WTC11 (cell line): ENCODE results near the gene BMPR1B. TPM values are rescaled to one million over a fixed set of nuclear protein-coding genes. Genes with fewer than 3 reads are reported as not detected.

ENCODE experiments used
- ATAC-seq: fragments of 200-7000 bp; cut with Tn5 transposase; 2 replicates; pipeline ENCODE4 v1.10.0; 2021; ENCODE audit warnings: mild to moderate bottlenecking, moderate library complexity
- CTCF ChIA-PET: fragments of 300-600 bp; sonication (Branson Sonifier 250); formaldehyde crosslinking; loops from one replicate; lab custom pipeline; 2021; ENCODE audit warnings: antibody characterized with exemption; lab: Charles Lee
- POLR2A ChIA-PET: fragments of 350-600 bp; sonication (Branson Sonifier 250); formaldehyde crosslinking; loops from one replicate; lab custom pipeline; 2021; ENCODE audit warnings: antibody characterized with exemption; lab: Charles Lee
- DNase-seq: peaks from one replicate; pipeline ENCODE4 v3.0.0; 2021; ENCODE audit warnings: low spot score
- H3K27ac Mint-ChIP-seq: 2 replicates; pipeline ENCODE4 v1.8.0; 2021; ENCODE audit warnings: mixed read lengths
- H3K27me3 Mint-ChIP-seq: 2 replicates; pipeline ENCODE4 v1.8.0; 2021; ENCODE audit warnings: low read depth, mild to moderate bottlenecking, moderate library complexity, mixed read lengths
- H3K36me3 Mint-ChIP-seq: 2 replicates; pipeline ENCODE4 v1.8.0; 2021; ENCODE audit warnings: mixed read lengths
- H3K4me1 Mint-ChIP-seq: 2 replicates; pipeline ENCODE4 v1.8.0; 2022; ENCODE audit warnings: mixed read lengths
- H3K4me3 Mint-ChIP-seq: 2 replicates; pipeline ENCODE4 v1.8.0; 2021; ENCODE audit warnings: mild to moderate bottlenecking, moderate library complexity, mixed read lengths
- H3K9me3 Mint-ChIP-seq: 2 replicates; pipeline ENCODE4 v1.8.0; 2021; ENCODE audit warnings: mixed read lengths
- ESRRA ChIP-seq: sonication (generic); formaldehyde crosslinking; IDR thresholded peaks from 2 replicates; pipeline ENCODE4 v1.8.1; 2022; ENCODE audit warnings: mild to moderate bottlenecking, missing genetic modification reagents, borderline replicate concordance
- FOXJ3 ChIP-seq: sonication (generic); formaldehyde crosslinking; IDR thresholded peaks from 2 replicates; pipeline ENCODE4 v1.9.0; 2021; ENCODE audit warnings: missing genetic modification reagents, mild to moderate bottlenecking, borderline replicate concordance
- FOXP1 ChIP-seq: sonication (generic); formaldehyde crosslinking; IDR thresholded peaks from 2 replicates; pipeline ENCODE4 v1.8.0; 2022; ENCODE audit warnings: missing genetic modification reagents, mild to moderate bottlenecking, moderate library complexity, borderline replicate concordance
- HMGA2 ChIP-seq: fragments of 250-450 bp; sonication (Bioruptor Pico); IDR thresholded peaks from 2 replicates; pipeline ENCODE4 v1.4.0; 2021; ENCODE audit warnings: mild to moderate bottlenecking, moderate library complexity
- NFYB ChIP-seq: sonication (generic); formaldehyde crosslinking; conservative IDR thresholded peaks from 2 replicates; pipeline ENCODE4 v1.8.0; 2022; ENCODE audit warnings: low read depth, missing genetic modification reagents
- NR1H2 ChIP-seq: sonication (generic); formaldehyde crosslinking; IDR thresholded peaks from 2 replicates; pipeline ENCODE4 v1.9.0; 2021; ENCODE audit warnings: mild to moderate bottlenecking, moderate library complexity, missing genetic modification reagents
- RELA ChIP-seq: sonication (generic); formaldehyde crosslinking; IDR thresholded peaks from 2 replicates; pipeline ENCODE4 v1.8.1; 2022; ENCODE audit warnings: missing genetic modification reagents, mild to moderate bottlenecking, borderline replicate concordance
- SMAD4 ChIP-seq: sonication (generic); formaldehyde crosslinking; IDR thresholded peaks from 2 replicates; pipeline ENCODE4 v1.8.0; 2022; ENCODE audit warnings: mild to moderate bottlenecking, missing genetic modification reagents
- TEAD1 ChIP-seq: sonication (generic); formaldehyde crosslinking; IDR thresholded peaks from 2 replicates; pipeline ENCODE4 v1.8.0; 2022; ENCODE audit warnings: mild to moderate bottlenecking, missing genetic modification reagents
- TP53 ChIP-seq: sonication (generic); formaldehyde crosslinking; IDR thresholded peaks from 2 replicates; pipeline ENCODE4 v1.8.1; 2023; ENCODE audit warnings: mild to moderate bottlenecking, missing genetic modification reagents
- ZNF138 ChIP-seq: sonication (generic); formaldehyde crosslinking; conservative IDR thresholded peaks from 2 replicates; pipeline ENCODE4 v1.8.1; 2022; ENCODE audit warnings: mild to moderate bottlenecking, moderate library complexity, missing genetic modification reagents
- total RNA-seq: library from RNA; stranded (reverse); gene quantifications from 3 replicates; pipeline ENCODE4 v1.2.3, GENCODE V29; 2021
- TF ChIP-seq, protein P1 (sequence below): sonication (generic); formaldehyde crosslinking; IDR thresholded peaks from 2 replicates; pipeline ENCODE4 v1.8.1; 2023; ENCODE audit warnings: mild to moderate bottlenecking, missing genetic modification reagents, borderline replicate concordance
- TF ChIP-seq, protein P2 (sequence below): sonication (generic); formaldehyde crosslinking; IDR thresholded peaks from 2 replicates; pipeline ENCODE4 v1.8.1; 2022; ENCODE audit warnings: missing genetic modification reagents, borderline replicate concordance
- TF ChIP-seq, protein P3 (sequence below): sonication (generic); formaldehyde crosslinking; IDR thresholded peaks from 2 replicates; pipeline ENCODE4 v1.8.1; 2022; ENCODE audit warnings: low read depth, mild to moderate bottlenecking, moderate library complexity, missing genetic modification reagents, borderline replicate concordance
- TF ChIP-seq, protein P4 (sequence below): sonication (generic); formaldehyde crosslinking; IDR thresholded peaks from 2 replicates; pipeline ENCODE4 v1.8.1; 2022; ENCODE audit warnings: mild to moderate bottlenecking, missing genetic modification reagents, moderate library complexity, borderline replicate concordance
- TF ChIP-seq, protein P5 (sequence below): sonication (generic); formaldehyde crosslinking; IDR thresholded peaks from 2 replicates; pipeline ENCODE4 v1.8.0; 2022; ENCODE audit warnings: mild to moderate bottlenecking, missing genetic modification reagents
- TF ChIP-seq, protein P6 (sequence below): fragments of 250-450 bp; sonication (Bioruptor Pico); IDR thresholded peaks from 2 replicates; pipeline ENCODE4 v1.9.0; 2021; ENCODE audit warnings: mild to moderate bottlenecking
- TF ChIP-seq, protein P7 (sequence below): sonication (generic); formaldehyde crosslinking; IDR thresholded peaks from 2 replicates; pipeline ENCODE4 v1.8.1; 2023; ENCODE audit warnings: mild to moderate bottlenecking, missing genetic modification reagents
- TF ChIP-seq, protein P8 (sequence below): sonication (generic); formaldehyde crosslinking; conservative IDR thresholded peaks from 2 replicates; pipeline ENCODE4 v1.8.1; 2023; ENCODE audit warnings: mild to moderate bottlenecking, low read depth, missing genetic modification reagents, moderate library complexity
- TF ChIP-seq, protein P9 (sequence below): sonication (generic); formaldehyde crosslinking; IDR thresholded peaks from 2 replicates; pipeline ENCODE4 v1.8.1; 2023; ENCODE audit warnings: mild to moderate bottlenecking, moderate library complexity, missing genetic modification reagents

The BMPR1B gene
- total RNA-seq, 1 experiment from 2014 or later: 0.77 TPM

DNA sequence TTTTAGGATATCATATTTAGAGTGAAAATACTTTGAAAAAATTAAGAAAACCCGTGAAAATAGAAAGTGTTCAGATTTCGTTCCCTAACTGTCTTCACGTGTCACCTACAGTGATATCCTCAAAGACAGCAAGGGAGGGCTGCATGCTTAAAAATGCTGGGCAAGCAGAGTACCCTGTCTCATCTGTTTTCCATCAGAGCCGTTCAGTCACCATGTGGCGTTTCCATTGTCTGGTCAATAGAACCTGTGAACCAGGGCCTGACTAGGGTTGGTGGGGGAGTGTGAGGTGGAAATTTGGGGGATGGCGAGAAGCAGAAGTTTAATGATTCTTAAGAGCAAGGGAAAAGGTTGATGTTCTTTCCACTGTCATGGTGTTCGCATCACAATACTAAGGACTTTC lies 173.9 kb downstream of the BMPR1B start:
- CTCF ChIA-PET: no interaction called here
- no peak overlapping the region for H3K4me3 Mint-ChIP-seq
- H3K36me3 Mint-ChIP-seq: no peaks in the 10 kb centered on the region
- H3K27ac Mint-ChIP-seq: no peak overlapping the region
- H3K4me1 Mint-ChIP-seq: peaks cover 36% of the 10 kb centered on the region
- H3K27me3 Mint-ChIP-seq: no peaks in the 10 kb centered on the region
- no peaks in the 10 kb centered on the region for H3K9me3 Mint-ChIP-seq
- TF ChIP-seq, protein P1, sequence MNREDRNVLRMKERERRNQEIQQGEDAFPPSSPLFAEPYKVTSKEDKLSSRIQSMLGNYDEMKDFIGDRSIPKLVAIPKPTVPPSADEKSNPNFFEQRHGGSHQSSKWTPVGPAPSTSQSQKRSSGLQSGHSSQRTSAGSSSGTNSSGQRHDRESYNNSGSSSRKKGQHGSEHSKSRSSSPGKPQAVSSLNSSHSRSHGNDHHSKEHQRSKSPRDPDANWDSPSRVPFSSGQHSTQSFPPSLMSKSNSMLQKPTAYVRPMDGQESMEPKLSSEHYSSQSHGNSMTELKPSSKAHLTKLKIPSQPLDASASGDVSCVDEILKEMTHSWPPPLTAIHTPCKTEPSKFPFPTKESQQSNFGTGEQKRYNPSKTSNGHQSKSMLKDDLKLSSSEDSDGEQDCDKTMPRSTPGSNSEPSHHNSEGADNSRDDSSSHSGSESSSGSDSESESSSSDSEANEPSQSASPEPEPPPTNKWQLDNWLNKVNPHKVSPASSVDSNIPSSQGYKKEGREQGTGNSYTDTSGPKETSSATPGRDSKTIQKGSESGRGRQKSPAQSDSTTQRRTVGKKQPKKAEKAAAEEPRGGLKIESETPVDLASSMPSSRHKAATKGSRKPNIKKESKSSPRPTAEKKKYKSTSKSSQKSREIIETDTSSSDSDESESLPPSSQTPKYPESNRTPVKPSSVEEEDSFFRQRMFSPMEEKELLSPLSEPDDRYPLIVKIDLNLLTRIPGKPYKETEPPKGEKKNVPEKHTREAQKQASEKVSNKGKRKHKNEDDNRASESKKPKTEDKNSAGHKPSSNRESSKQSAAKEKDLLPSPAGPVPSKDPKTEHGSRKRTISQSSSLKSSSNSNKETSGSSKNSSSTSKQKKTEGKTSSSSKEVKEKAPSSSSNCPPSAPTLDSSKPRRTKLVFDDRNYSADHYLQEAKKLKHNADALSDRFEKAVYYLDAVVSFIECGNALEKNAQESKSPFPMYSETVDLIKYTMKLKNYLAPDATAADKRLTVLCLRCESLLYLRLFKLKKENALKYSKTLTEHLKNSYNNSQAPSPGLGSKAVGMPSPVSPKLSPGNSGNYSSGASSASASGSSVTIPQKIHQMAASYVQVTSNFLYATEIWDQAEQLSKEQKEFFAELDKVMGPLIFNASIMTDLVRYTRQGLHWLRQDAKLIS: no peak
- TF ChIP-seq, protein P2, sequence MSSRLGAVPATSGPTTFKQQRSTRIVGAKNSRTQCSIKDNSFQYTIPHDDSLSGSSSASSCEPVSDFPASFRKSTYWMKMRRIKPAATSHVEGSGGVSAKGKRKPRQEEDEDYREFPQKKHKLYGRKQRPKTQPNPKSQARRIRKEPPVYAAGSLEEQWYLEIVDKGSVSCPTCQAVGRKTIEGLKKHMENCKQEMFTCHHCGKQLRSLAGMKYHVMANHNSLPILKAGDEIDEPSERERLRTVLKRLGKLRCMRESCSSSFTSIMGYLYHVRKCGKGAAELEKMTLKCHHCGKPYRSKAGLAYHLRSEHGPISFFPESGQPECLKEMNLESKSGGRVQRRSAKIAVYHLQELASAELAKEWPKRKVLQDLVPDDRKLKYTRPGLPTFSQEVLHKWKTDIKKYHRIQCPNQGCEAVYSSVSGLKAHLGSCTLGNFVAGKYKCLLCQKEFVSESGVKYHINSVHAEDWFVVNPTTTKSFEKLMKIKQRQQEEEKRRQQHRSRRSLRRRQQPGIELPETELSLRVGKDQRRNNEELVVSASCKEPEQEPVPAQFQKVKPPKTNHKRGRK (CRISPR knock-in tag): no peak
- TF ChIP-seq, protein P3, sequence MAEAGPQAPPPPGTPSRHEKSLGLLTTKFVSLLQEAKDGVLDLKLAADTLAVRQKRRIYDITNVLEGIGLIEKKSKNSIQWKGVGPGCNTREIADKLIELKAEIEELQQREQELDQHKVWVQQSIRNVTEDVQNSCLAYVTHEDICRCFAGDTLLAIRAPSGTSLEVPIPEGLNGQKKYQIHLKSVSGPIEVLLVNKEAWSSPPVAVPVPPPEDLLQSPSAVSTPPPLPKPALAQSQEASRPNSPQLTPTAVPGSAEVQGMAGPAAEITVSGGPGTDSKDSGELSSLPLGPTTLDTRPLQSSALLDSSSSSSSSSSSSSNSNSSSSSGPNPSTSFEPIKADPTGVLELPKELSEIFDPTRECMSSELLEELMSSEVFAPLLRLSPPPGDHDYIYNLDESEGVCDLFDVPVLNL (CRISPR knock-in tag): no peak
- TF ChIP-seq FOXJ3 (CRISPR knock-in tag) (no peak), TEAD1 (no peak), FOXP1 (no peak), NFYB (no peak), NR1H2 (CRISPR knock-in tag) (no peak), HMGA2 (CRISPR knock-in tag) (no peak), RELA (CRISPR knock-in tag) (no peak), SMAD4 (no peak), ESRRA (CRISPR knock-in tag) (no peak), ZNF138 (CRISPR knock-in tag) (no peak), TP53 (no peak)
- TF ChIP-seq, protein P4, sequence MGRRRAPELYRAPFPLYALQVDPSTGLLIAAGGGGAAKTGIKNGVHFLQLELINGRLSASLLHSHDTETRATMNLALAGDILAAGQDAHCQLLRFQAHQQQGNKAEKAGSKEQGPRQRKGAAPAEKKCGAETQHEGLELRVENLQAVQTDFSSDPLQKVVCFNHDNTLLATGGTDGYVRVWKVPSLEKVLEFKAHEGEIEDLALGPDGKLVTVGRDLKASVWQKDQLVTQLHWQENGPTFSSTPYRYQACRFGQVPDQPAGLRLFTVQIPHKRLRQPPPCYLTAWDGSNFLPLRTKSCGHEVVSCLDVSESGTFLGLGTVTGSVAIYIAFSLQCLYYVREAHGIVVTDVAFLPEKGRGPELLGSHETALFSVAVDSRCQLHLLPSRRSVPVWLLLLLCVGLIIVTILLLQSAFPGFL (CRISPR knock-in tag): no peak
- TF ChIP-seq, protein P5, sequence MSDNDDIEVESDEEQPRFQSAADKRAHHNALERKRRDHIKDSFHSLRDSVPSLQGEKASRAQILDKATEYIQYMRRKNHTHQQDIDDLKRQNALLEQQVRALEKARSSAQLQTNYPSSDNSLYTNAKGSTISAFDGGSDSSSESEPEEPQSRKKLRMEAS (CRISPR knock-in tag): no peak
- TF ChIP-seq, protein P6, sequence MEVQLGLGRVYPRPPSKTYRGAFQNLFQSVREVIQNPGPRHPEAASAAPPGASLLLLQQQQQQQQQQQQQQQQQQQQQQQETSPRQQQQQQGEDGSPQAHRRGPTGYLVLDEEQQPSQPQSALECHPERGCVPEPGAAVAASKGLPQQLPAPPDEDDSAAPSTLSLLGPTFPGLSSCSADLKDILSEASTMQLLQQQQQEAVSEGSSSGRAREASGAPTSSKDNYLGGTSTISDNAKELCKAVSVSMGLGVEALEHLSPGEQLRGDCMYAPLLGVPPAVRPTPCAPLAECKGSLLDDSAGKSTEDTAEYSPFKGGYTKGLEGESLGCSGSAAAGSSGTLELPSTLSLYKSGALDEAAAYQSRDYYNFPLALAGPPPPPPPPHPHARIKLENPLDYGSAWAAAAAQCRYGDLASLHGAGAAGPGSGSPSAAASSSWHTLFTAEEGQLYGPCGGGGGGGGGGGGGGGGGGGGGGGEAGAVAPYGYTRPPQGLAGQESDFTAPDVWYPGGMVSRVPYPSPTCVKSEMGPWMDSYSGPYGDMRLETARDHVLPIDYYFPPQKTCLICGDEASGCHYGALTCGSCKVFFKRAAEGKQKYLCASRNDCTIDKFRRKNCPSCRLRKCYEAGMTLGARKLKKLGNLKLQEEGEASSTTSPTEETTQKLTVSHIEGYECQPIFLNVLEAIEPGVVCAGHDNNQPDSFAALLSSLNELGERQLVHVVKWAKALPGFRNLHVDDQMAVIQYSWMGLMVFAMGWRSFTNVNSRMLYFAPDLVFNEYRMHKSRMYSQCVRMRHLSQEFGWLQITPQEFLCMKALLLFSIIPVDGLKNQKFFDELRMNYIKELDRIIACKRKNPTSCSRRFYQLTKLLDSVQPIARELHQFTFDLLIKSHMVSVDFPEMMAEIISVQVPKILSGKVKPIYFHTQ: no peak
- TF ChIP-seq, protein P7, sequence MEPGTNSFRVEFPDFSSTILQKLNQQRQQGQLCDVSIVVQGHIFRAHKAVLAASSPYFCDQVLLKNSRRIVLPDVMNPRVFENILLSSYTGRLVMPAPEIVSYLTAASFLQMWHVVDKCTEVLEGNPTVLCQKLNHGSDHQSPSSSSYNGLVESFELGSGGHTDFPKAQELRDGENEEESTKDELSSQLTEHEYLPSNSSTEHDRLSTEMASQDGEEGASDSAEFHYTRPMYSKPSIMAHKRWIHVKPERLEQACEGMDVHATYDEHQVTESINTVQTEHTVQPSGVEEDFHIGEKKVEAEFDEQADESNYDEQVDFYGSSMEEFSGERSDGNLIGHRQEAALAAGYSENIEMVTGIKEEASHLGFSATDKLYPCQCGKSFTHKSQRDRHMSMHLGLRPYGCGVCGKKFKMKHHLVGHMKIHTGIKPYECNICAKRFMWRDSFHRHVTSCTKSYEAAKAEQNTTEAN (CRISPR knock-in tag): no peak
- TF ChIP-seq, protein P8, sequence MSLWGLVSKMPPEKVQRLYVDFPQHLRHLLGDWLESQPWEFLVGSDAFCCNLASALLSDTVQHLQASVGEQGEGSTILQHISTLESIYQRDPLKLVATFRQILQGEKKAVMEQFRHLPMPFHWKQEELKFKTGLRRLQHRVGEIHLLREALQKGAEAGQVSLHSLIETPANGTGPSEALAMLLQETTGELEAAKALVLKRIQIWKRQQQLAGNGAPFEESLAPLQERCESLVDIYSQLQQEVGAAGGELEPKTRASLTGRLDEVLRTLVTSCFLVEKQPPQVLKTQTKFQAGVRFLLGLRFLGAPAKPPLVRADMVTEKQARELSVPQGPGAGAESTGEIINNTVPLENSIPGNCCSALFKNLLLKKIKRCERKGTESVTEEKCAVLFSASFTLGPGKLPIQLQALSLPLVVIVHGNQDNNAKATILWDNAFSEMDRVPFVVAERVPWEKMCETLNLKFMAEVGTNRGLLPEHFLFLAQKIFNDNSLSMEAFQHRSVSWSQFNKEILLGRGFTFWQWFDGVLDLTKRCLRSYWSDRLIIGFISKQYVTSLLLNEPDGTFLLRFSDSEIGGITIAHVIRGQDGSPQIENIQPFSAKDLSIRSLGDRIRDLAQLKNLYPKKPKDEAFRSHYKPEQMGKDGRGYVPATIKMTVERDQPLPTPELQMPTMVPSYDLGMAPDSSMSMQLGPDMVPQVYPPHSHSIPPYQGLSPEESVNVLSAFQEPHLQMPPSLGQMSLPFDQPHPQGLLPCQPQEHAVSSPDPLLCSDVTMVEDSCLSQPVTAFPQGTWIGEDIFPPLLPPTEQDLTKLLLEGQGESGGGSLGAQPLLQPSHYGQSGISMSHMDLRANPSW (CRISPR knock-in tag): no peak
- TF ChIP-seq, protein P9, sequence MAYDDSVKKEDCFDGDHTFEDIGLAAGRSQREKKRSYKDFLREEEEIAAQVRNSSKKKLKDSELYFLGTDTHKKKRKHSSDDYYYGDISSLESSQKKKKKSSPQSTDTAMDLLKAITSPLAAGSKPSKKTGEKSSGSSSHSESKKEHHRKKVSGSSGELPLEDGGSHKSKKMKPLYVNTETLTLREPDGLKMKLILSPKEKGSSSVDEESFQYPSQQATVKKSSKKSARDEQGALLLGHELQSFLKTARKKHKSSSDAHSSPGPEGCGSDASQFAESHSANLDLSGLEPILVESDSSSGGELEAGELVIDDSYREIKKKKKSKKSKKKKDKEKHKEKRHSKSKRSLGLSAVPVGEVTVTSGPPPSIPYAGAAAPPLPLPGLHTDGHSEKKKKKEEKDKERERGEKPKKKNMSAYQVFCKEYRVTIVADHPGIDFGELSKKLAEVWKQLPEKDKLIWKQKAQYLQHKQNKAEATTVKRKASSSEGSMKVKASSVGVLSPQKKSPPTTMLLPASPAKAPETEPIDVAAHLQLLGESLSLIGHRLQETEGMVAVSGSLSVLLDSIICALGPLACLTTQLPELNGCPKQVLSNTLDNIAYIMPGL (CRISPR knock-in tag): no peak
- POLR2A ChIA-PET: no interaction called here
- ATAC-seq: no peak; the same call in 1 of the 2 replicates
- DNase-seq: no peak
